GM19238 (cell line): Measurements from ENCODE around the gene DCAF5.

Source experiments
- DNase-seq: peaks from one replicate; pipeline ENCODE4 v3.0.0; 2011; ENCODE audit warnings: low spot score; ENCODE audit not compliant: insufficient read length

Gene DCAF5

DNA sequence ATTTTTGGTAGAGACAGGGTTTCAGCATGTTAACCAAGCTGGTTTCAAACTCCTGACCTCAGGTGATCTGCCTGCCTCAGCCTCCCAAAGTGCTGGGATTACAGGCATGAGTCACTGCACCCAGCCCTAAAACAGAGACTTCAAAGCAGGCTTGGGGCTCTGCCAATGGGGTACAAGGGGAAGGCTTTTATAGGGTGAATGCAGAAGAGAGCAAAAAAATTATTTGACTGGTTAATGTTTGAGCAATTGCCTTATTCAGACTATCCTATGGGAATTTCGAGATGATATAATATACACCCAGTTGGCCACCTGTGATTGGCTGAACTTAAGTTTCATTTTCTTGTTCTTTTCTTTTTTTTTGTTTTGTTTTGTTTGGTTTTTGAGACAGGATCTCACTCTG, 142.3 kb downstream of the DCAF5 start:
- no peak for DNase-seq

DNA sequence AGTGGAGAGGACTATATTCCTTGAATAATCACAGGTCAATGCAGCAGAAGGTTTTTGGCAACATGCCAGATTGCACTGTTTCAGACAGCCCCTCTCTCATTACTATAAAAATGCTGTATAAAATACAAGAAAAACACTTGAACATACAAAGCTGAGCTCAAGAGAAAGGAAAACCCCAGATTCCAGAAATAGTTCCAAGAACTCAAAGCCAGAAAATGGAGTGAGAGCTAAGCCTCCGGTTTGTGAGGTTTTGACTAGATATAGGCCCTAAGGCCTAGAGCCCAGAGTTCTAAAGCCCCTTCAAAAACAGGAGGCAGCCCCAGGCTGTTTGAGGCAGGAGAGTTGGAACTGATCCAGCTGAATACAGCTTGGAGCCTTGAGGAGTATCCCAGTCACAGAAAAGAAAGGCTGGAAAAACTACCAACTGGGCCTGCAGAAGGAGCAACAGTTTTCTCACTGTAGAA, 144.5 kb downstream of the DCAF5 start:
- DNase-seq, result no peak

DNA sequence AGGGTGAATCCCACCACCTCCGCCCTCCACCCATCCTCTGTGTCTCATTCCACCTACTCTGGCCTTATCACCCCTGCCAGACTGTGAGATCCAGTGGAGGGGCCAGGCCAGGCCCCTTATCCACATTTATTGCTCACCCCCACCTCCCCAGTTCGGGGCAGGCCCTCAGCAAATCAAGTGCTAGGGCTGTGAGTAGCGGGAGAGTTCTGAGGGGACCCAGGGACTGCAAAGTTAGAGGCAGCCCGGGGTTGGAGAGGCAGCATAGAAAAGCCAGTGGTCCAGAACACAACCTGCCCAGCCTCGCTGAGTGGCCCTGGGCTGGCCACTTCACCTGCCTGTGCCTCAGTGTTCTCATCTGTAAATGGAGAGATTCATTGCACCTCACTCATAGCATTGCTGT, 146.6 kb downstream of the DCAF5 start:
- DNase-seq, result no peak

DNA sequence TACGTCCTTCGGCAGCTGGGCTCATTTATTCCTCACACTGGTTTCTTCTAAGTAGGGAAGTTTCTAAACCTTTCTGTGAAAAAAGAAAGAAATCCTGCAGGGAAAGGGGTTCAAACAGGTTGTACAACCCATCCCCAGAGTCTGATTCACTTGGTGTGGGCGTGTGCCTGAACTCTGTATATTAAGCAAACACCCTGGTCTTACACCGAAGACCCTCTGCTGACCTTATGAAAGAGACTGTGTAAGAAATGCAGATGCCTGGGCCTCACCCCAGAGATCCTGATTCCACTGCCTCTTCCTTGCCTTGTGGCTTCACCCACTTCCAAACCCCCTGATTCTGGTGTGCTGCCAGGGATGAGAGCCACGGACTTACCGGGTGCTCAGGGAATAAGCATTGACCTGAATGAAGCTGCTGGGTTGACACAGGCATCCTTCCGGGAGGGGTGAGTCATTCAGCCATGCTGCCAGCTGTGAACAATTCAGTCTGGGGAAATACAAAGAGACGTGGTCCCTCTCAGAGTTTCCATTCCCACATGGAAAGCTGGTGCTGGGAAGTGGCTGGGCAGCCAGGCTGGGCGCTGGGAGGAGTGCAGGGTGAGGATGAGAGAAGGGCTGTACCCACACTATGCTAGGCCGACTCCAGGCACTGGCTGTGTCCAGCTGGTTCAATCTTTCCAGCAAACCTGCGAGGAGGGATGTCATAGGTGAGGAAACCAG, 147.3 kb downstream of the DCAF5 start:
- no peak for DNase-seq

DNA sequence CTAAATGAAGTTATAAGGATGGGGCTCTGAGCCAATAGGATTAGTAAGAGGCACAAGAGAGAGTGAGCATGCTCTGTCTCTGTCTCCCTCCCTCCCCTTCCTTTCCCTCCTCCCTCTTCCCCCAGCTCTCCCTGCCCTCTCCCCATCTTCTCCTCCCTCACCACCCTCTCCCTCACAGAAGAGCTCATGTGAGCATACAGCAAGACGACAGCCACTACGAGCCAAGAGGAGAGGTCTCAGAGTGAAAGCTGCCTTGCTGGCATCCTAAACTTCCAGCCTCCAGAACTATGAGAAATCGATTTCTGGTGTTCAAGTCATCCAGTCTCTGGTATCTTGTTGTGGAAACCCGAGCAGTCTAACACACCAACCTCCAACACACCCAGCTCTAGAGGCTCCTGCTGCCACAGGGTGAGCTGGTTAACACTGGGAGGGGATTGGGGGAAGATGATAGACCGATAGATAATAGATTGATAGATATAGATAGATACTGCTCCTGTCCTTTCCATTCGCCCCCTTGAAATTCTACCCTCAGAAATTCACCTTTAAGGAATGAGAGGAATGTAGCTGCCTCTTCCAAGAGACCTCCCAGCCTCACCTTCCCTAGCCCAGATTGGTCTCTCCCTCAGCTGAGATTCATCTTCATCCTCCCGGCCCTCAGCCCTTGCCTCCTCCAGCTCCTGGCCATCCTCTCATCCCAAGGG, 148.0 kb downstream of the DCAF5 start:
- DNase-seq, result no peak

DNA sequence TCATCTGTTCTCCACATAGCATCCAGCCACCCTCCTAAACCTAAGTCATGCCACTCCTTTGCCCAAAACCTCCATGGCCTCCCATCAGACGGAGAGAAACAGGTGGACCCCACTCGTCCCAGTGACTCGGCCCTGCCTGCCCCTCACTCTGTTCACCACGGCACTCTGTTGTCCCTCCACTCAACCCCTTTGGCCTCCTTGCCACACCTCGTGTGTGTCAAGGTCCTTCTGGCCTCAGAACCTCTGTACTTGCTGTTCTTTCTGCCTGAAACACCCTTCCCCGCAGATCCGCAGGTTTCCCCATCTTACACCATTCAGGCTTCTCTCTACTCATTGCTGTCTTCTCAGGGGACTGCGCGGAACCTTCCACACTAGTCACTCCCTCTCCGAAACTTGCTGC, 149.3 kb downstream of the DCAF5 start:
- no peak for DNase-seq

DNA sequence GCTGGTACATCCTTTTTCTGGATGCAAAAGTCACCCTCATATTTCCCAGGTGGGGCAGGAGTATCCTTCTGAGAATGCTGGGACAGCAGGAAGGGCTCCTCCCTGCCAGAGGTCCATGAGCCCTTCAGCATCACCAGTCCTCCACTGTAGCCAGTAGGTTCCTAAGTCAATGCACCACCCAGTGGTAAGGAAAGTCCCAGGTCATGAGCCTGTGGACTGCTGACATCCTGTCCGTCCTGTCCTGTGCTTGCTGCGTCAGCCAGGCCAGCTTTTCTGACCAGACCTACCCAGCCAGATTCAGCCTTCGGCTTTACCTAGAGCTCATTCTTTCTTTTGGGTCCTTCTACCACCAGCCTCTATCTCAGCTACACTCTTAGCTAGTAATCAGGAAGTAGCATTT, 150.8 kb downstream of the DCAF5 start:
- DNase-seq, result no peak

DNA sequence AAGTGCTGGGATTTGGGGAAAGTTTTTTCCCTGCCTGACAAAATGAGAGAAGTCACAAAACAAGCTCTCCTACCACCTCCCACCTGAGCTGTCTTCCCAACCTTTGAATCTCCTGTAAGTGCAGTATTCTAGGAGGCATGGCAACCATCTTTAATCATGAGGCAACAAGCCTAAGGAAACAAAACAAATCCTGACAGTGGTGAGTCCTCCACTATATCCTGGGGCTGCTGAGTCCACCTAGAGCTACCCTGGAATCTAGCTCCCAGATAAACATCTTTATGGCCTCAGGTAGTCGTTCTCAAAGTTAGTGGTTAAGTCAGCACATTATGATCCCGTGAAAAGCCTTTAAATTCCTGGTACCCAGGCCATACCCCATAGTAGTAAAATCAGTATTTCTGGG, 151.5 kb downstream of the DCAF5 start:
- no peak for DNase-seq
